ENCODE measurements around the gene SOX15.
A peak's percentile ranks its signal among the peaks of the same experiment; 100 is the strongest.

Gene SOX15

DNA sequence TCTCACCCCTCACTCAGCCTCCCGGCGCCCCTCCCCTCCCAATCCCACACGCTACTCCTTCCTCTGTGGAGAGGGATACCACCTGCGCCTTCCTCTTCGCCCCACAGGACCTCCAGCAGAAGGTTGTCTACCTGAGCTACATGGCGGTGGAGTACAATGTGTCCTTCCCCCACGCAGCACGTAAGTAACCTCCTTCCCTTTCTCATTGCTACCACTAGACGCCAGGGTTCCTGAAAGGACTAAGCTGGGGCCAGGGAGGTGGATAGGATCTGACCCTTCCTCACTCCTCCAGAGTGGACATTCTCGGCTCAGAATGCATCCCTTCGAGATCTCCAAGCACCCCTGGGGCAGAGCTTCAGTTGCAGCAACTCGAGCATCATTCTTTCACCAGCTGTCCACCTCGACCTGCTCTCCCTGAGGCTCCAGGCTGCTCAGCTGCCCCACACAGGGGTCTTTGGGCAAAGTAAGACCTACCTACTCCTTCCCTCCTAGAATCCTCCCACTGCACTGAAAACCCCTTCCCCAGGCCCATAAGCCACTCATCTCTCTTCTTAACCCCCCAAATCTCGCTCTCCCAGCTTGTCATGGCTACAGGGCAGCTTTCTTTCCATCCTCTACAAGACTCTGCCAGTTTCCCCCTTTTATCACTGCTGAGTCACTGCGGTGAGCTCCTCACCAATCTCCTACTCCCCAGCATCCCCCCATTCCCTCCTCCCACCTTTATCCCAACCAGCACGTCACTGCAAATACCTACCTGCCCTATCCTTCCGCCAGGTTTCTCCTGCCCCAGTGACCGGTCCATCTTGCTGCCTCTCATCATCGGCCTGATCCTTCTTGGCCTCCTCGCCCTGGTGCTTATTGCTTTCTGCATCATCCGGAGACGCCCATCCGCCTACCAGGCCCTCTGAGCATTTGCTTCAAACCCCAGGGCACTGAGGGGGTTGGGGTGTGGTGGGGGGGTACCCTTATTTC, 9.0 kb downstream of the SOX15 start:
- H3K4me1 ChIP-seq (ENCODE audit: control insufficient read depth, insufficient read depth, low read length): peaks cover 4% of the 10 kb centered on the region
- no peak overlapping the region for H3K9ac ChIP-seq (ENCODE audit: low read depth, low read length)

DNA sequence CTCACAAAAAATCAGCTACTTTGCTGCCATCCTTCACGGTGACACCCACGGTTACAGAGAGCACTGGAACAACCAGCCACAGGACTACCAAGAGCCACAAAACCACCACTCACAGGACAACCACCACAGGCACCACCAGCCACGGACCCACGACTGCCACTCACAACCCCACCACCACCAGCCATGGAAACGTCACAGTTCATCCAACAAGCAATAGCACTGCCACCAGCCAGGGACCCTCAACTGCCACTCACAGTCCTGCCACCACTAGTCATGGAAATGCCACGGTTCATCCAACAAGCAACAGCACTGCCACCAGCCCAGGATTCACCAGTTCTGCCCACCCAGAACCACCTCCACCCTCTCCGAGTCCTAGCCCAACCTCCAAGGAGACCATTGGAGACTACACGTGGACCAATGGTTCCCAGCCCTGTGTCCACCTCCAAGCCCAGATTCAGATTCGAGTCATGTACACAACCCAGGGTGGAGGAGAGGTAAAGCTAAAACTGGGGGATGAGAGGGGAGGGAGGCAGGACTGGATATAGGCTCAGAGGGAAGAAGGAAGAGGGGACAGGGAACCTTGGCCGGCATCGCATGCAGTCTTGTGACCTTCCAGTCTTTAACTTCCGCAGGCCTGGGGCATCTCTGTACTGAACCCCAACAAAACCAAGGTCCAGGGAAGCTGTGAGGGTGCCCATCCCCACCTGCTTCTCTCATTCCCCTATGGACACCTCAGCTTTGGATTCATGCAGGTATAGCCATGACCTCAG, 9.9 kb downstream of the SOX15 start:
- Histone ChIP-seq H3K9ac (ENCODE audit: low read depth, low read length) (no peak overlapping the region), H3K4me1 (ENCODE audit: control insufficient read depth, insufficient read depth, low read length) (peaks cover 4% of the 10 kb centered on the region), H3K27me3 (ENCODE audit: control insufficient read depth, insufficient read depth, low read length) (no peaks in the 10 kb centered on the region), H3K9me3 (ENCODE audit: control insufficient read depth, insufficient read depth, low read length) (no peaks in the 10 kb centered on the region), H3K4me3 (ENCODE audit: low read depth, low read length) (no peak overlapping the region), H3K36me3 (ENCODE audit: control insufficient read depth, insufficient read depth, low read length) (peaks cover 35% of the 10 kb centered on the region)

More for the DNA sequence above, 9.0 kb downstream of the SOX15 start:
- Histone ChIP-seq H3K36me3 (ENCODE audit: control insufficient read depth, insufficient read depth, low read length) (peaks cover 26% of the 10 kb centered on the region), H3K27me3 (ENCODE audit: control insufficient read depth, insufficient read depth, low read length) (no peaks in the 10 kb centered on the region), H3K9me3 (ENCODE audit: control insufficient read depth, insufficient read depth, low read length) (no peaks in the 10 kb centered on the region), H3K4me3 (ENCODE audit: low read depth, low read length) (no peak overlapping the region)

DNA sequence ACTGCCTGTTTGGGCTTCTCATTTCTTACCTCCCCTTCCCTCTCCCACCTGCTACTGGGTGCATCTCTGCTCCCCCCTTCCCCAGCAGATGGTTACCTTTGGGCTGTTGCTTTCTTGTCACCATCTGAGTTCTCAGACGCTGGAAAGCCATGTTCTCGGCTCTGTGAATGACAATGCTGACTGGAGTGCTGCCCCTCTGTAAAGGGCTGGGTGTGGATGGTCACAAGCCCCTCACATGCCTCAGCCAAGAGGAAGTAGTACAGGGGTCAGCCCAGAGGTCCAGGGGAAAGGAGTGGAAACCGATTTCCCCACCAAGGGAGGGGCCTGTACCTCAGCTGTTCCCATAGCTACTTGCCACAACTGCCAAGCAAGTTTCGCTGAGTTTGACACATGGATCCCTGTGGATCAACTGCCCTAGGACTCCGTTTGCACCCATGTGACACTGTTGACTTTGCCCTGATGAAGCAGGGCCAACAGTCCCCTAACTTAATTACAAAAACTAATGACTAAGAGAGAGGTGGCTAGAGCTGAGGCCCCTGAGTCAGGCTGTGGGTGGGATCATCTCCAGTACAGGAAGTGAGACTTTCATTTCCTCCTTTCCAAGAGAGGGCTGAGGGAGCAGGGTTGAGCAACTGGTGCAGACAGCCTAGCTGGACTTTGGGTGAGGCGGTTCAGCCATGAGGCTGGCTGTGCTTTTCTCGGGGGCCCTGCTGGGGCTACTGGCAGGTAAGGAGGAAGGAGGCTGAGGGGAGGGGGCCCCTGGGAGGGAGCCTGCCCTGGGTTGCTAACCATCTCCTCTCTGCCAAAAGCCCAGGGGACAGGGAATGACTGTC, 10.7 kb downstream of the SOX15 start, which contains the start of gene CD68:
TSS of gene CD68 (plus strand) at position 638 of the 833 bp plus-strand sequence. CDS start at position 678, 40 bp downstream.
- H3K36me3 ChIP-seq (ENCODE audit: control insufficient read depth, insufficient read depth, low read length): peaks cover 43% of the 10 kb centered on the region
- H3K9me3 ChIP-seq (ENCODE audit: control insufficient read depth, insufficient read depth, low read length): no peaks in the 10 kb centered on the region
- no peak within 1 kb of the TSS for H3K4me3 ChIP-seq (ENCODE audit: low read depth, low read length)
- H3K27me3 ChIP-seq (ENCODE audit: control insufficient read depth, insufficient read depth, low read length): no peaks in the 10 kb centered on the region
- no peak within 1 kb of the TSS for H3K9ac ChIP-seq (ENCODE audit: low read depth, low read length)
- peaks cover 4% of the 10 kb centered on the region for H3K4me1 ChIP-seq (ENCODE audit: control insufficient read depth, insufficient read depth, low read length)

DNA sequence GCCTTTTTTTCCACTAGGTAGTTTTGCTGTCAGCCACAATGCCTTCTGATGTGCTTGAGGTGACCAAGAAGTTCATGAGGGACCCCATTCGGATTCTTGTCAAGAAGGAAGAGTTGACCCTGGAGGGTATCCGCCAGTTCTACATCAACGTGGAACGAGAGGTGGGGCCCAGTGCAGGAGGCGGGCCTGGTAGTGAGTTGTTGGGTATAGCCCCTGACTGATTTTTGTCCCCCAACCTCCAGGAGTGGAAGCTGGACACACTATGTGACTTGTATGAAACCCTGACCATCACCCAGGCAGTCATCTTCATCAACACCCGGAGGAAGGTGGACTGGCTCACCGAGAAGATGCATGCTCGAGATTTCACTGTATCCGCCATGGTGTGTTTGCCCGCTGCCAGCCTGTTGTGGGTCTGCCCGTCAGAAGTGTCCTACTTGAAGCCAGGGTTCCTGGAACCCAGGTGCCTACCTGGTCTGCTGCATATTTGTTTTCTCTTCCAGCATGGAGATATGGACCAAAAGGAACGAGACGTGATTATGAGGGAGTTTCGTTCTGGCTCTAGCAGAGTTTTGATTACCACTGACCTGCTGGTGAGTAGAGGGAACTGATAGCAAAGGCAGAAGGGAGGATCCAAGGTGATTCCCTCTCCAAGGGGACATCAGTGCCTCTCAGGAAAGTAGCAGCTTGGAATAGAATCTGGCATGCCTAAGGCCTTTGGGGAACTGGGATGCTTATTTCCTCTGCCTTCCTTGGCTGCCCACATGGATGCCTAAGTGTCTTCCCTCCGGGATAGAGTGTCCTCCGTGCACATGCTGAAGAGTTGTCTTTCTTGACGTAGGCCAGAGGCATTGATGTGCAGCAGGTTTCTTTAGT, 12.3 kb downstream of the SOX15 start:
- H3K9ac ChIP-seq (ENCODE audit: low read depth, low read length): no peak overlapping the region
- H3K27me3 ChIP-seq (ENCODE audit: control insufficient read depth, insufficient read depth, low read length): no peaks in the 10 kb centered on the region

DNA sequence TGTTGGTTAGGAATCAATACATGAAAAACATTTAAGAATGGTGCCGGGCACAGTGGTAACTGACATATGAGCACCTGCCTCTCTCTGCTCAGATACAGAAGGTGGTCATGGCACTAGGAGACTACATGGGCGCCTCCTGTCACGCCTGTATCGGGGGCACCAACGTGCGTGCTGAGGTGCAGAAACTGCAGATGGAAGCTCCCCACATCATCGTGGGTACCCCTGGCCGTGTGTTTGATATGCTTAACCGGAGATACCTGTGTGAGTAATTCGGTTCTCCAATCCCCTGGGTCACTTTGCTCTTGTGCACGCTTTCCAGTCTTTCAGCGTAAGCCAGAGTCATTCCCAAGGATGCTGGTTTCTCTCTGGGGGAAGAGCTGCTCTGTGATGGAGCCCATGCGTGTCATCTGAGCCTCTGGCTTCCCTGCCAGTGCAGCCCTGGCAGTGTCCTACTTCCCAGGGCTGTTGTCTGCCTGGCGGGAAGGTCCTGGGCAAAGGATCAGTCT, 13.4 kb downstream of the SOX15 start:
- H3K4me3 ChIP-seq (ENCODE audit: low read depth, low read length): no peak overlapping the region
- no peaks in the 10 kb centered on the region for H3K9me3 ChIP-seq (ENCODE audit: control insufficient read depth, insufficient read depth, low read length)
- peaks cover 58% of the 10 kb centered on the region for H3K36me3 ChIP-seq (ENCODE audit: control insufficient read depth, insufficient read depth, low read length)
- H3K27me3 ChIP-seq (ENCODE audit: control insufficient read depth, insufficient read depth, low read length): no peaks in the 10 kb centered on the region
- H3K9ac ChIP-seq (ENCODE audit: low read depth, low read length): no peak overlapping the region
- H3K4me1 ChIP-seq (ENCODE audit: control insufficient read depth, insufficient read depth, low read length): peaks cover 3% of the 10 kb centered on the region

More for the DNA sequence above, 12.3 kb downstream of the SOX15 start:
- Histone ChIP-seq H3K9me3 (ENCODE audit: control insufficient read depth, insufficient read depth, low read length) (no peaks in the 10 kb centered on the region), H3K4me3 (ENCODE audit: low read depth, low read length) (no peak overlapping the region), H3K4me1 (ENCODE audit: control insufficient read depth, insufficient read depth, low read length) (peaks cover 3% of the 10 kb centered on the region), H3K36me3 (ENCODE audit: control insufficient read depth, insufficient read depth, low read length) (peaks cover 54% of the 10 kb centered on the region)

DNA sequence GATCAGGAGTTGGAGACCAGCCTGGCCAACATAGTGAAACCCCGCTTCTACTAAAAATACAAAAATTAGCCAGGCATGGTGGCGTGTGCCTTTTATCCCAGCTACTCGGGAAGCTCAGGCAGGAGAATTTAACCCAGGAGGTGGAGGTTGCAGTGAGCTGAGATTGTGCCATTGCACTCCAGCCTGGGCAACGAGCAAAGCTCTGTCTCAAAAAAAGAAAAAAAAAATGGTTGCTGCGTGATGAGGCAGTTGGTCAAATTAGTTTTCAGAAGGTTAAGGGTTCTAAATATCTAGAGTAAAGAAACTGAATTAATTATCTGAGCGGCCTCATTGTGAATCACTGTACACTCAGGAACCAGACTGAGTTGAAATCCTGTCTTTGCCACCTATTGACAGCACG, 13.9 kb downstream of the SOX15 start:
- Histone ChIP-seq H3K36me3 (ENCODE audit: control insufficient read depth, insufficient read depth, low read length) (peaks cover 63% of the 10 kb centered on the region), H3K4me3 (ENCODE audit: low read depth, low read length) (no peak overlapping the region), H3K4me1 (ENCODE audit: control insufficient read depth, insufficient read depth, low read length) (peaks cover 5% of the 10 kb centered on the region), H3K27me3 (ENCODE audit: control insufficient read depth, insufficient read depth, low read length) (no peaks in the 10 kb centered on the region), H3K9ac (ENCODE audit: low read depth, low read length) (no peak overlapping the region), H3K9me3 (ENCODE audit: control insufficient read depth, insufficient read depth, low read length) (no peaks in the 10 kb centered on the region)

DNA sequence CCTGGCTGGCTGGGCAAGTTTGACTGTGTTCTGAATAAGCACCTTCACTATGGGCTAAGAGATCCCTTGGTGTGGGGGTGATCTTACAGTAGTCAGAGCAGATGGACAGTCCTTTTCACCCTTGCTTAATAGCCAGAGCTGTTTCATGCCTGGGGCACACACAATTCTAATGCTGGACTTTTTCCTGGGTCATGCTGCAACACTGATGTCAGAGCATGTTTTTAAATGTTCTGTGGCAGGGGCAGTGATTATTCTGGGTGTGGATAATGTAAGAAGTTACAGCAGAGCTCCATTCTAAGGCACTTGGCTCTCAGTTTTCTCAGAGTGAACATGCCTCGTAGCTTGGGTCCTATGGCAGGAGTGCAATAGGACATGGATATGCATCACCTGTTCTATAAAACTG, 14.4 kb downstream of the SOX15 start:
- Histone ChIP-seq H3K36me3 (ENCODE audit: control insufficient read depth, insufficient read depth, low read length) (peaks cover 67% of the 10 kb centered on the region), H3K27me3 (ENCODE audit: control insufficient read depth, insufficient read depth, low read length) (no peaks in the 10 kb centered on the region), H3K4me1 (ENCODE audit: control insufficient read depth, insufficient read depth, low read length) (peaks cover 5% of the 10 kb centered on the region), H3K9ac (ENCODE audit: low read depth, low read length) (peak overlapping the region; percentile 3), H3K4me3 (ENCODE audit: low read depth, low read length) (no peak overlapping the region), H3K9me3 (ENCODE audit: control insufficient read depth, insufficient read depth, low read length) (no peaks in the 10 kb centered on the region)

DNA sequence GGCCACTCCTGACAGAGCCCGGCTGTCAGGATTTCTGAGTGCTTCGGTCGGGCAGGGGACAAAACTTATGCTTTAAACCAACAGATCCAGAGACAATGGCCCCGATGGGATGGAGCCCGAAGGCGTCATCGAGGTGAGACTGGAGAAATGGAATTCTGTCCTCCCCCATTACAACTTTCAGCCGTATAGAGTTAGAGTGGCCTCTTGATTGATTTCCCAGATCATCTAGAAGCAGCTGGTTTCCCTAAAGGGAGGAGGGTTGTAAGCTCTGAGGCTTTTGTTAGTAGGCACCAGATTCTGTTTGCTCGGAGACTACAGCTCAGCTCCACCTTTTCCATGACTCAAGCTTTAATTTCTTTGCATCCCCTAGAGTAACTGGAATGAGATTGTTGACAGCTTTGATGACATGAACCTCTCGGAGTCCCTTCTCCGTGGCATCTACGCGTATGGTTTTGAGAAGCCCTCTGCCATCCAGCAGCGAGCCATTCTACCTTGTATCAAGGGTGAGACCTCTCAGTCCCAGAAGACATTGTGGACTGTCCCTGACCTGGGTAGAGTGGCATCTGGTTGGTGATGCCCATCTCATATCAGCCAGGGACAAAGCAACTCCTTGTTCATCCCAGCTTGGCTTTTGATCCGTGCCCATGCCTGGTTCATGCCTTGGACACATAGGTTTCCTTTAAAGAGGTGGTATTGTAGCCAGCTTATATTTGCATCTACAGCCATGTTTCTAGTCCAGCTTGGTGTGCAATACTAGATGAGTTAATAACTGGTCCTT, 15.5 kb downstream of the SOX15 start:
- H3K9ac ChIP-seq (ENCODE audit: low read depth, low read length): peak overlapping the region; percentile 99
- no peaks in the 10 kb centered on the region for H3K27me3 ChIP-seq (ENCODE audit: control insufficient read depth, insufficient read depth, low read length)
- H3K9me3 ChIP-seq (ENCODE audit: control insufficient read depth, insufficient read depth, low read length): no peaks in the 10 kb centered on the region
- peak overlapping the region; percentile 89 for H3K4me3 ChIP-seq (ENCODE audit: low read depth, low read length)
- peaks cover 72% of the 10 kb centered on the region for H3K36me3 ChIP-seq (ENCODE audit: control insufficient read depth, insufficient read depth, low read length)
- H3K4me1 ChIP-seq (ENCODE audit: control insufficient read depth, insufficient read depth, low read length): peaks cover 5% of the 10 kb centered on the region

DNA sequence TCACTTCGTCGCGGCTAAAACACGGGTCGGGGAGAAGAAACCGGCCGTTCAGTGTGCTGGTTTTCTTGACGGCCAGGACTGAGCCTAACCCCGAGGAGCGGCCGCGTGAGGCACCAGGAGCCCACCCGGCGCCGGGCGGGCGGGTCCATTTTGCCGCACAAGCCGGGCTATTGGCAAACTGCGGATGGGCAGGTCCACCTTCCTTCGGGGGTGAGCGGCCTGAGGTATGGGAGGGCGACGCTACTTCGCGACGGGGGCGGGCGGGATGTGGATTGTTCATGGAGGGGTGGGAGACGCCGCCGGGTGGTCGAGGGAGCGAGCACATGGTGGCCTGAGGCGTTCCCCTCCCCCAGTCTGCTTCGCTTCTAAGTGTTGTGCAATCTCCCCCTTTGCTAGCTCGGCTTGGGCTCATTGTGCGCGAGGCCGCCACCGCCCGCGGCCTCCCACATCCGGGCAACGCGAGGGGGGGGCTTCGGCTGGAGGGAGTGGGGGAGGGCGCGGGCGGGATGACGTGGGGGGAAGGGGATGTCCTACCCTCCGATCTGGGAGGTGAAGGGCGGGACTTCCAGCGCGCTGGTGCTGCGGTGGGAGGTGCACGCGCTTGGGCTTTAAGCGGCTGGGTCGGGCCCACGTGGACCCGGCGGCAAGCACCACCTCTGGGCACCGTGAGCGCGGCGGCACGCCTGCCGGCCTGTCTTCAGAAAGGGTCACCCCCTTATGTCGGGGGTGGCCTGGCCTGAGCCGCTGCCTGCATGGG, 16.4 kb downstream of the SOX15 start:
- peaks cover 73% of the 10 kb centered on the region for H3K36me3 ChIP-seq (ENCODE audit: control insufficient read depth, insufficient read depth, low read length)

More for the DNA sequence above, 16.4 kb downstream of the SOX15 start:
- Histone ChIP-seq H3K4me3 (ENCODE audit: low read depth, low read length) (peak overlapping the region; percentile 89), H3K9me3 (ENCODE audit: control insufficient read depth, insufficient read depth, low read length) (no peaks in the 10 kb centered on the region), H3K9ac (ENCODE audit: low read depth, low read length) (peak overlapping the region; percentile 99), H3K27me3 (ENCODE audit: control insufficient read depth, insufficient read depth, low read length) (no peaks in the 10 kb centered on the region), H3K4me1 (ENCODE audit: control insufficient read depth, insufficient read depth, low read length) (peaks cover 5% of the 10 kb centered on the region)
